Loucy (cell line): ENCODE data around the gene IMPG2.

ENCODE experiments used
- H2AFZ ChIP-seq: fragments of 200-600 bp; sonication (generic); 2 replicates; pipeline ENCODE4 v1.6.0; 2016; ENCODE audit warnings: antibody characterized with exemption, mild to moderate bottlenecking, low read length, moderate library complexity
- H3F3A ChIP-seq: fragments of 200-600 bp; 2 replicates; pipeline ENCODE4 v1.6.0; 2016; ENCODE audit warnings: antibody characterized with exemption, low read depth, mild to moderate bottlenecking
- H3K27me3 ChIP-seq: fragments of 200-600 bp; sonication (generic); 2 replicates; pipeline ENCODE4 v1.6.1; 2014; ENCODE audit warnings: low read length, mild to moderate bottlenecking; ENCODE audit not compliant: insufficient read depth, poor library complexity, severe bottlenecking
- H3K36me3 ChIP-seq: fragments of 200-600 bp; sonication (generic); 2 replicates; pipeline ENCODE4 v1.6.1; 2016; ENCODE audit warnings: low read length; ENCODE audit not compliant: insufficient read depth
- H3K4me1 ChIP-seq: fragments of 200-600 bp; sonication (generic); 2 replicates; pipeline ENCODE4 v1.5.1; 2014; ENCODE audit warnings: low read length, mild to moderate bottlenecking; ENCODE audit not compliant: insufficient read depth, poor library complexity, severe bottlenecking
- H3K4me2 ChIP-seq: fragments of 200-600 bp; sonication (generic); 2 replicates; pipeline ENCODE4 v1.6.0; 2014; ENCODE audit warnings: antibody characterized with exemption, low read length, low read depth, mild to moderate bottlenecking; ENCODE audit not compliant: poor library complexity, severe bottlenecking
- H3K4me3 ChIP-seq: fragments of 200-600 bp; sonication (generic); 2 replicates; pipeline ENCODE4 v1.5.1; 2014; ENCODE audit warnings: low read length, mild to moderate bottlenecking, mixed read lengths; ENCODE audit not compliant: poor library complexity, severe bottlenecking
- H3K79me2 ChIP-seq: fragments of 200-600 bp; sonication (generic); 2 replicates; pipeline ENCODE4 v1.6.1; 2014; ENCODE audit warnings: low read length; ENCODE audit not compliant: insufficient read depth
- H3K9ac ChIP-seq: fragments of 200-600 bp; sonication (generic); 2 replicates; pipeline ENCODE4 v1.6.0; 2014; ENCODE audit warnings: mild to moderate bottlenecking, low read depth, low read length, moderate library complexity; ENCODE audit not compliant: poor library complexity, severe bottlenecking
- H3K9me2 ChIP-seq: fragments of 200-600 bp; sonication (generic); replicated peaks from 2 replicates; pipeline ENCODE4 v1.6.1; 2016; ENCODE audit warnings: low read depth, low read length, mixed read lengths
- H3K9me3 ChIP-seq: fragments of 200-600 bp; sonication (generic); 2 replicates; pipeline ENCODE4 v1.6.1; 2014; ENCODE audit warnings: mild to moderate bottlenecking, antibody characterized with exemption, low read length, low read depth; ENCODE audit not compliant: insufficient read depth
- H4K20me1 ChIP-seq: fragments of 200-600 bp; sonication (generic); 2 replicates; pipeline ENCODE4 v1.6.0; 2014; ENCODE audit warnings: antibody characterized with exemption, low read length, mild to moderate bottlenecking; ENCODE audit not compliant: insufficient read depth, poor library complexity, severe bottlenecking
- CTCF ChIP-seq: fragments of 200-600 bp; sonication (generic); conservative IDR thresholded peaks from 2 replicates; pipeline ENCODE4 v1.5.1; 2014; ENCODE audit warnings: mild to moderate bottlenecking, antibody characterized with exemption, low read length
- EZH2phosphoT487 ChIP-seq: fragments of 200-600 bp; IDR thresholded peaks from 2 replicates; pipeline ENCODE4 v1.6.1; 2018; ENCODE audit warnings: antibody characterized with exemption, mild to moderate bottlenecking, moderate library complexity, borderline replicate concordance

The IMPG2 gene

DNA sequence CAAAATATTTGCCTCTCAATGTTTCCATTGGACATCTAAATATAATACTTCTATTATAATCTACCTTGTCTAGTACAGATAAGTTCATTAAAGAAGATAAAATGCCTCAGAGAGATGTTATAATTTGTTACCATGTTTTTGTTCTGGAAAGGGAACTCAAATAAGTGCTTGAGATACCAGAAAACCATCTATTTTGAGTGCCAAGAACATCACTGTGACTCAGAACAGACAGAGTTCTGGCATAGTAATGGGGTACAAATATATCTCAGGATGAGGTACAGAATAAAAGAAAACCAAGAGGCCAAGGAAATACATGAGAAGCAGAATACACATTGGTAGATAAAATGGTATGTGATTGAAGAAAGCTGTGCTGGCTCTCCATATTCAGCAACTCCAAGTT lies 58.9 kb downstream of the IMPG2 start:
- no peak overlapping the region for H3K4me2 ChIP-seq
- peaks cover 4% of the 10 kb centered on the region for H3K4me1 ChIP-seq
- H3F3A ChIP-seq = no peaks in the 10 kb centered on the region
- H3K79me2 ChIP-seq = no peaks in the 10 kb centered on the region
- no peaks in the 10 kb centered on the region for H3K27me3 ChIP-seq
- H3K36me3 ChIP-seq = no peaks in the 10 kb centered on the region
- H3K9me2 ChIP-seq = no peaks in the 10 kb centered on the region
- H4K20me1 ChIP-seq = no peaks in the 10 kb centered on the region
- no peak overlapping the region for H3K9ac ChIP-seq
- TF ChIP-seq EZH2phosphoT487 (no peak), CTCF (no peak)
- H3K9me3 ChIP-seq = no peaks in the 10 kb centered on the region
- H3K4me3 ChIP-seq = no peak overlapping the region
- no peak overlapping the region for H2AFZ ChIP-seq

DNA sequence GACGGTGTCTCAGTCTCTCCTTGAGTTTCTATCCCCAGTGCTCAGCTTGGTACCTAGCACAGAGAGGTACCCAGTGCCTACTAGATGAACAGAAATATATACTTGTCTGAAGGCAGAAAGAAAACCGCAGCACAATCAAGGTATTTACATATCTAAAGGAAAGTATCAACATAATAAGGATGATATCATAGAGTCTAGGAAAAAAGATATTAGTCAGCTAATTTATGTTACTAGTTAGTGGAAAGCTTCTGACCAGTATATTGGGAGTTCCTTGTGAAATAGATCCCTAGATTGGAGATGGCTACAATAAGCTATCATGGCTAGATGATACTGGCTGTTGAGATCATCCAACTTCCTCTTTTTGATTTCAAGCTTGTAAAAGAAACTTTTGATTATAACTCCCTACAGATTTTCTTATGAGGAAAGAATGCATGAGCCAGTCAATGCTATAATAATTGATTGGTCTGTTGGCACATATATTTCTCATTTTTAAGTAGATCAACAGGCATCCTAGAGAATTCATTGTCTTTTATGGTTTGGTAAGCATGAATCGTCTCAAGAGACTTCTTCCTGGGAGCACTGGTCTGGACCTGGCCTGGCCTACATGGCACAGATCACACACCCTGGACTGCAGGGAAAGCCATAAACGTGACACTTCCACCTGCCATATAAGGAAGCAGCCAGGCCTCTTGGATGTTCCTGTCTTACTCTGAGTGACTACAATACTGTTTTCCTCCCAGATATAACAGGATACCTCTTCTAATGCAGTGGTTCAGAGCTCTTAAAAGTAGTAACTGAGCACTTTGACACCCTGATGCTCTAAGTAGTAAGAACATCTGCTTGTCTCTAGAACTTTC lies 60.7 kb downstream of the IMPG2 start:
- Histone ChIP-seq H3K4me3 (no peak overlapping the region), H3K9ac (no peak overlapping the region), H3K27me3 (no peaks in the 10 kb centered on the region), H3K4me2 (no peak overlapping the region), H3K79me2 (no peaks in the 10 kb centered on the region), H3K4me1 (peaks cover 4% of the 10 kb centered on the region), H3K9me2 (no peaks in the 10 kb centered on the region), H3F3A (no peaks in the 10 kb centered on the region), H3K36me3 (no peaks in the 10 kb centered on the region), H4K20me1 (no peaks in the 10 kb centered on the region), H3K9me3 (no peaks in the 10 kb centered on the region), H2AFZ (no peak overlapping the region)
- TF ChIP-seq EZH2phosphoT487 (no peak), CTCF (no peak)

GRCh38 chr3:101256511-101256910 lies 63.9 kb downstream of the IMPG2 start:
- H4K20me1 ChIP-seq = no peaks in the 10 kb centered on the region
- H3F3A ChIP-seq = no peaks in the 10 kb centered on the region
- H3K9me2 ChIP-seq = no peaks in the 10 kb centered on the region
- no peak overlapping the region for H2AFZ ChIP-seq
- H3K27me3 ChIP-seq = no peaks in the 10 kb centered on the region
- H3K9ac ChIP-seq = no peak overlapping the region
- H3K79me2 ChIP-seq = no peaks in the 10 kb centered on the region
- no peaks in the 10 kb centered on the region for H3K36me3 ChIP-seq
- peaks cover 4% of the 10 kb centered on the region for H3K4me1 ChIP-seq
- no peak overlapping the region for H3K4me3 ChIP-seq
- no peaks in the 10 kb centered on the region for H3K9me3 ChIP-seq
- no peak overlapping the region for H3K4me2 ChIP-seq
- TF ChIP-seq CTCF = no peak
- TF ChIP-seq EZH2phosphoT487 = no peak
